HEK293 (cell line): Measurements from ENCODE around the gene TMEM260.

ENCODE experiments used
- CTCF ChIP-seq: fragments of 450-650 bp; formaldehyde crosslinking; IDR thresholded peaks from 2 replicates; pipeline ENCODE4 v1.5.1; 2016; ENCODE audit warnings: missing biosample characterization, missing genetic modification characterization
- ZNF248 ChIP-seq: fragments of 450-650 bp; formaldehyde crosslinking; IDR thresholded peaks from 2 replicates; pipeline ENCODE4 v1.5.1; 2017; ENCODE audit warnings: missing biosample characterization, missing genetic modification characterization
- ZNF558 ChIP-seq: fragments of 450-650 bp; formaldehyde crosslinking; IDR thresholded peaks from 2 replicates; pipeline ENCODE4 v1.5.1; 2016; ENCODE audit warnings: missing biosample characterization, missing genetic modification characterization

- no peak for TF ChIP-seq ZNF248
- 0 out of 2 replicates have a peak, but pooled peaks have one; percentile 33 for TF ChIP-seq ZNF558 (tag by site-specific recombination)
- TF ChIP-seq CTCF (tag by site-specific recombination) = no peak
Observed at GRCh38 chr14:56590535-56590960, 10.9 kb downstream of the TMEM260 start.
